Right forelimb (tissue), 1 donor: ENCODE measurements around the gene SLC39A11.

Source experiments
- DNase-seq: peaks from one replicate; pipeline ENCODE4 v3.0.0-alpha.2; 2018

Gene SLC39A11

GRCh38 chr17:73039282-73039681 lies 53.2 kb downstream of the SLC39A11 start:
- DNase-seq, result no peak

GRCh38 chr17:73031472-73031871 lies 61.0 kb downstream of the SLC39A11 start:
- no peak for DNase-seq

GRCh38 chr17:73030995-73031394 lies 61.5 kb downstream of the SLC39A11 start:
- DNase-seq, result no peak

GRCh38 chr17:73030501-73030921 lies 62.0 kb downstream of the SLC39A11 start:
- no peak for DNase-seq

- DNase-seq, result no peak
These were observed 62.5 kb downstream of the SLC39A11 start for GRCh38 chr17:73029991-73030390.

GRCh38 chr17:73029021-73029420 lies 63.5 kb downstream of the SLC39A11 start:
- no peak for DNase-seq

- no peak for DNase-seq
These were observed 64.2 kb downstream of the SLC39A11 start for GRCh38 chr17:73028299-73028755.

GRCh38 chr17:73027130-73027741 lies 65.3 kb downstream of the SLC39A11 start:
- no peak for DNase-seq

- no peak for DNase-seq
These were observed 67.4 kb downstream of the SLC39A11 start for GRCh38 chr17:73025041-73025560.

GRCh38 chr17:73023759-73024158 lies 68.7 kb downstream of the SLC39A11 start:
- DNase-seq, result no peak

GRCh38 chr17:73022694-73023093 lies 69.8 kb downstream of the SLC39A11 start:
- DNase-seq, result no peak

- DNase-seq, result no peak
These were observed 70.7 kb downstream of the SLC39A11 start for GRCh38 chr17:73021771-73022170.

- no peak for DNase-seq
These were observed 72.4 kb downstream of the SLC39A11 start for GRCh38 chr17:73020110-73020509.

- DNase-seq, result no peak
These were observed 73.9 kb downstream of the SLC39A11 start for GRCh38 chr17:73018599-73018998.

- DNase-seq, result no peak
These were observed 74.8 kb downstream of the SLC39A11 start for GRCh38 chr17:73017658-73018057.

GRCh38 chr17:73015722-73016276 lies 76.7 kb downstream of the SLC39A11 start:
- no peak for DNase-seq

GRCh38 chr17:73013816-73014663 lies 78.4 kb downstream of the SLC39A11 start:
- DNase-seq, result no peak

GRCh38 chr17:73013301-73013700 lies 79.2 kb downstream of the SLC39A11 start:
- DNase-seq, result no peak

GRCh38 chr17:73011016-73011486 lies 81.4 kb downstream of the SLC39A11 start:
- DNase-seq, result no peak

- no peak for DNase-seq
These were observed 82.1 kb downstream of the SLC39A11 start for GRCh38 chr17:73010414-73010813.

- no peak for DNase-seq
These were observed 85.1 kb downstream of the SLC39A11 start for GRCh38 chr17:73007407-73007806.

- DNase-seq, result no peak
These were observed 87.1 kb downstream of the SLC39A11 start for GRCh38 chr17:73005360-73005759.

- no peak for DNase-seq
These were observed 89.0 kb downstream of the SLC39A11 start for GRCh38 chr17:73003487-73003886.

- no peak for DNase-seq
These were observed 91.7 kb downstream of the SLC39A11 start for GRCh38 chr17:73000832-73001231.
